22Rv1 (cell line): ENCODE measurements around the gene MTSS2.

Source experiments
- H3K27ac ChIP-seq: fragments of 450-650 bp; 2 replicates; pipeline ENCODE4 v1.5.1; 2017
- CTCF ChIP-seq: fragments of 450-650 bp; IDR thresholded peaks from 2 replicates; pipeline ENCODE4 v1.5.1; 2017; ENCODE audit warnings: mild to moderate bottlenecking
- ZFX ChIP-seq: fragments of 450-650 bp; IDR thresholded peaks from 2 replicates; pipeline ENCODE4 v1.6.1; 2017; ENCODE audit warnings: antibody characterized with exemption, borderline replicate concordance

MTSS2 gene

GRCh38 chr16:70721202-70721963 lies 35.5 kb upstream of the MTSS2 start:
- TF ChIP-seq ZFX = no peak
- no peak for TF ChIP-seq CTCF

GRCh38 chr16:70720425-70721201 lies 34.8 kb upstream of the MTSS2 start:
- no peak overlapping the region for H3K27ac ChIP-seq

More at GRCh38 chr16:70721202-70721963, 35.5 kb upstream of the MTSS2 start:
- H3K27ac ChIP-seq = no peak overlapping the region

GRCh38 chr16:70717065-70717464 lies 31.2 kb upstream of the MTSS2 start:
- no peak overlapping the region for H3K27ac ChIP-seq
- TF ChIP-seq ZFX = no peak
- no peak for TF ChIP-seq CTCF

More at GRCh38 chr16:70720425-70721201, 34.8 kb upstream of the MTSS2 start:
- TF ChIP-seq CTCF (no peak), ZFX (no peak)

- H3K27ac ChIP-seq = no peak overlapping the region
- TF ChIP-seq ZFX (no peak), CTCF (no peak)
Observed at GRCh38 chr16:70715860-70716357, 30.1 kb upstream of the MTSS2 start.

- no peak overlapping the region for H3K27ac ChIP-seq
- TF ChIP-seq ZFX (no peak), CTCF (no peak)
Observed at GRCh38 chr16:70715055-70715858, 29.4 kb upstream of the MTSS2 start.

- TF ChIP-seq ZFX (no peak), CTCF (no peak)
- H3K27ac ChIP-seq = no peak overlapping the region
Observed at GRCh38 chr16:70714581-70715054, 28.8 kb upstream of the MTSS2 start.
